Hepatocyte (in vitro differentiated cells): ENCODE measurements around the gene AMPD2. TPM values are rescaled to one million over a fixed set of nuclear protein-coding genes. Genes with fewer than 3 reads are reported as not detected.
"Not testable (repeated sequence)": the region's sequence is repeated elsewhere in the genome, so short reads cannot be mapped to it uniquely, and the experiment has no call there.

ENCODE experiments used
- DNase-seq: peaks from one replicate; pipeline ENCODE4 v3.0.0-alpha.2; 2016; ENCODE audit warnings: low spot score
- H2AFZ ChIP-seq: fragments of 200-600 bp; sonication (generic); 2 replicates; pipeline ENCODE4 v1.6.0; 2016; ENCODE audit warnings: antibody characterized with exemption, mild to moderate bottlenecking
- H3K27ac ChIP-seq: fragments of 200-600 bp; sonication (generic); 2 replicates; pipeline ENCODE4 v1.5.1; 2016; ENCODE audit warnings: mild to moderate bottlenecking
- H3K27me3 ChIP-seq: fragments of 200-600 bp; sonication (generic); 2 replicates; pipeline ENCODE4 v1.6.1; 2016
- H3K36me3 ChIP-seq: fragments of 200-600 bp; sonication (generic); replicated peaks from 2 replicates; pipeline ENCODE4 v1.5.1; 2016; ENCODE audit warnings: low read depth; ENCODE audit not compliant: insufficient read depth
- H3K4me1 ChIP-seq: fragments of 200-600 bp; sonication (generic); 2 replicates; pipeline ENCODE4 v1.5.1; 2016; ENCODE audit warnings: mild to moderate bottlenecking, moderate library complexity; ENCODE audit not compliant: insufficient read depth
- H3K4me2 ChIP-seq: fragments of 200-600 bp; sonication (generic); 2 replicates; pipeline ENCODE4 v1.6.0; 2016
- H3K4me3 ChIP-seq: fragments of 200-600 bp; sonication (generic); 2 replicates; pipeline ENCODE4 v1.5.1; 2016; ENCODE audit warnings: mild to moderate bottlenecking
- H3K79me2 ChIP-seq: fragments of 200-600 bp; sonication (generic); 2 replicates; pipeline ENCODE4 v1.6.0; 2017; ENCODE audit warnings: mild to moderate bottlenecking
- H3K9me2 ChIP-seq: fragments of 200-600 bp; sonication (generic); replicated peaks from 2 replicates; pipeline ENCODE4 v1.6.0; 2017; ENCODE audit warnings: mild to moderate bottlenecking; ENCODE audit not compliant: insufficient read depth
- H3K9me3 ChIP-seq: fragments of 200-600 bp; sonication (generic); 2 replicates; pipeline ENCODE4 v1.5.1; 2016; ENCODE audit warnings: low read depth, mild to moderate bottlenecking
- H4K20me1 ChIP-seq: fragments of 200-600 bp; sonication (generic); 2 replicates; pipeline ENCODE4 v1.6.0; 2016; ENCODE audit warnings: mild to moderate bottlenecking; ENCODE audit not compliant: insufficient read depth, poor library complexity, severe bottlenecking
- CTCF ChIP-seq: fragments of 200-600 bp; sonication (generic); IDR thresholded peaks from 2 replicates; pipeline ENCODE4 v1.5.1; 2016; ENCODE audit warnings: antibody characterized with exemption, mild to moderate bottlenecking; ENCODE audit not compliant: poor library complexity
- EZH2 ChIP-seq: fragments of 200-600 bp; sonication (generic); IDR thresholded peaks from 2 replicates; pipeline ENCODE4 v1.6.1; 2016; ENCODE audit warnings: antibody characterized with exemption, mild to moderate bottlenecking, borderline replicate concordance
- EZH2phosphoT487 ChIP-seq: fragments of 200-600 bp; sonication (generic); IDR thresholded peaks from one replicate; pipeline ENCODE4 v1.6.1; 2018; ENCODE audit warnings: antibody characterized with exemption, mild to moderate bottlenecking, low read depth, moderate library complexity; ENCODE audit not compliant: unreplicated experiment, severe bottlenecking
- WGBS: methylation state at CpG from one replicate; pipeline ENCODE4 v1.1.6; 2016; ENCODE audit warnings: low lambda C conversion rate; ENCODE audit errors: missing lambda C conversion rate; 5-methylcytosine and 5-hydroxymethylcytosine counted together
- polyA plus RNA-seq: library from polyadenylated mRNA; unstranded; fragments of >200 nt; fragmentation: Nextera tagmentation; extraction: Ambion mirVana; gene quantifications from 2 replicates; pipeline ENCODE4 v1.2.1, GENCODE V29; 2016
- total RNA-seq: library from RNA; depleted of rRNA; stranded (reverse); fragments of >200 nt; gene quantifications from 2 replicates; pipeline ENCODE4 v1.2.3, GENCODE V29; 2014

The AMPD2 gene
- total and polyA plus RNA-seq, 2 experiments from 2014 or later, result 80.9 to 81.9 TPM

- Histone ChIP-seq H3K4me2 (no peak overlapping the region), H3K9me3 (no peaks in the 10 kb centered on the region), H3K27me3 (no peaks in the 10 kb centered on the region), H3K4me1 (peaks cover 9% of the 10 kb centered on the region), H3K79me2 (peaks cover 6% of the 10 kb centered on the region), H3K9me2 (no peaks in the 10 kb centered on the region), H3K27ac (no peak overlapping the region), H3K36me3 (no peaks in the 10 kb centered on the region), H2AFZ (no peak overlapping the region), H4K20me1 (no peaks in the 10 kb centered on the region), H3K4me3 (no peak overlapping the region)
- 64% methylated on average over 3 of the region's 3 CpGs for WGBS
- DNase-seq, result no peak
- TF ChIP-seq CTCF, result no peak
- no peak for TF ChIP-seq EZH2phosphoT487
- no peak for TF ChIP-seq EZH2
Observed at GRCh38 chr1:109658533-109659042, 39.0 kb downstream of the AMPD2 start.

- Histone ChIP-seq H3K79me2 (peaks cover 6% of the 10 kb centered on the region), H3K9me3 (no peaks in the 10 kb centered on the region), H2AFZ (no peak overlapping the region), H3K4me2 (no peak overlapping the region), H3K9me2 (no peaks in the 10 kb centered on the region), H3K27me3 (no peaks in the 10 kb centered on the region), H4K20me1 (no peaks in the 10 kb centered on the region), H3K27ac (no peak overlapping the region), H3K4me1 (peaks cover 9% of the 10 kb centered on the region), H3K4me3 (no peak overlapping the region), H3K36me3 (no peaks in the 10 kb centered on the region)
- 80% methylated on average over 2 of the region's 2 CpGs for WGBS
- TF ChIP-seq CTCF, result no peak
- no peak for TF ChIP-seq EZH2
- no peak for TF ChIP-seq EZH2phosphoT487
- DNase-seq, result peak; percentile 30
Observed at GRCh38 chr1:109659145-109659544, 39.5 kb downstream of the AMPD2 start.

GRCh38 chr1:109659997-109660690, 40.5 kb downstream of the AMPD2 start:
- Histone ChIP-seq H4K20me1 (no peaks in the 10 kb centered on the region), H2AFZ (no peak overlapping the region), H3K79me2 (peaks cover under 1% of the 10 kb centered on the region), H3K27ac (no peak overlapping the region), H3K9me2 (no peaks in the 10 kb centered on the region), H3K27me3 (no peaks in the 10 kb centered on the region), H3K4me1 (peaks cover 4% of the 10 kb centered on the region), H3K9me3 (no peaks in the 10 kb centered on the region), H3K36me3 (no peaks in the 10 kb centered on the region), H3K4me2 (no peak overlapping the region), H3K4me3 (no peak overlapping the region)
- 89% methylated on average over 5 of the region's 5 CpGs for WGBS
- DNase-seq, result no peak
- TF ChIP-seq EZH2phosphoT487, result no peak
- TF ChIP-seq CTCF, result no peak
- no peak for TF ChIP-seq EZH2

- 93% methylated on average over 3 of the region's 4 CpGs for WGBS
- H2AFZ ChIP-seq, H3K9me2 ChIP-seq, H4K20me1 ChIP-seq, H3K27ac ChIP-seq, H3K4me3 ChIP-seq, DNase-seq, H3K79me2 ChIP-seq, H3K4me1 ChIP-seq, H3K27me3 ChIP-seq, H3K36me3 ChIP-seq, H3K4me2 ChIP-seq, H3K9me3 ChIP-seq: not testable (repeated sequence)
Observed at GRCh38 chr1:109660691-109661026, 41.0 kb downstream of the AMPD2 start.
